Panc1 (cell line): ENCODE results near the gene RND1. TPM values are rescaled to one million over a fixed set of nuclear protein-coding genes. Genes with fewer than 3 reads are reported as not detected.

Experiments used
- ATAC-seq: fragments of 200-7000 bp; cut with Tn5 transposase; 2 replicates; pipeline ENCODE4 v1.9.1; 2020; ENCODE audit warnings: mild to moderate bottlenecking, moderate library complexity
- BruUV-seq: library from RNA; stranded (reverse); fragments of 400-500 nt; replicated peaks from 2 replicates; lab custom pipeline; 2021; lab: Mats Ljungman, UMichigan
- CTCF ChIA-PET: fragments of 300-600 bp; sonication (Branson Sonifier 250); formaldehyde crosslinking; loops from one replicate; lab custom pipeline; 2022; ENCODE audit warnings: antibody characterized with exemption; lab: Charles Lee
- POLR2A ChIA-PET: fragments of 300-600 bp; sonication (Branson Sonifier 250); formaldehyde crosslinking; loops from one replicate; lab custom pipeline; 2022; ENCODE audit warnings: antibody characterized with exemption; lab: Charles Lee
- DNase-seq: peaks from one replicate; pipeline ENCODE4 v3.0.0-alpha.2; 2010; ENCODE audit warnings: low read depth, low spot score
- H3K27ac ChIP-seq: 2 replicates; pipeline ENCODE4 v1.5.1; 2011; ENCODE audit warnings: mild to moderate bottlenecking, low read length, inconsistent platforms
- H3K27me3 ChIP-seq: fragments of 200-500 bp; sonication (Bioruptor generic); 2 replicates; pipeline ENCODE4 v1.6.0; 2014; ENCODE audit warnings: low read length, inconsistent platforms; ENCODE audit not compliant: control insufficient read depth, insufficient read depth
- H3K36me3 ChIP-seq: fragments of 200-500 bp; sonication (Bioruptor generic); 2 replicates; pipeline ENCODE4 v1.5.1; 2014; ENCODE audit warnings: inconsistent platforms, mild to moderate bottlenecking, low read length, moderate library complexity; ENCODE audit not compliant: control insufficient read depth, insufficient read depth
- H3K4me1 ChIP-seq: 2 replicates; pipeline ENCODE4 v1.5.1; 2011; ENCODE audit warnings: inconsistent platforms, mild to moderate bottlenecking, low read length, moderate library complexity; ENCODE audit not compliant: control insufficient read depth, insufficient read depth
- H3K4me3 ChIP-seq, 2 experiments: 2 replicates each; pipeline ENCODE4 v1.5.1; 2011 to 2012; ENCODE audit warnings: low read depth in 2 of 2, low read length in 2 of 2, mild to moderate bottlenecking in 2 of 2, inconsistent platforms in 1 of 2, moderate library complexity in 1 of 2
- H3K9me3 ChIP-seq: fragments of 200-500 bp; sonication (Bioruptor generic); 2 replicates; pipeline ENCODE4 v1.5.1; 2014; ENCODE audit warnings: low read depth, mild to moderate bottlenecking, inconsistent platforms, low read length, moderate library complexity; ENCODE audit not compliant: control insufficient read depth, insufficient read depth
- CTCF ChIP-seq: fragments of 450-650 bp; IDR thresholded peaks from 2 replicates; pipeline ENCODE4 v1.5.1; 2017; ENCODE audit warnings: mild to moderate bottlenecking
- POLR2AphosphoS5 ChIP-seq: IDR thresholded peaks from 2 replicates; pipeline ENCODE4 v1.6.1; 2012; ENCODE audit warnings: mild to moderate bottlenecking, low read depth, low read length, moderate library complexity
- SIN3A ChIP-seq: IDR thresholded peaks from 2 replicates; pipeline ENCODE4 v1.6.1; 2012; ENCODE audit warnings: low read depth, mild to moderate bottlenecking, low read length, moderate library complexity, borderline replicate concordance; ENCODE audit not compliant: insufficient read depth
- TCF7L2 ChIP-seq: IDR thresholded peaks from 2 replicates; pipeline ENCODE4 v1.6.1; 2011; ENCODE audit warnings: mild to moderate bottlenecking, low read depth, low read length, inconsistent platforms
- in situ Hi-C: cut with HindIII; loops from 2 replicates; pipeline ENCODE4 v1.10.0; 2016; ENCODE audit warnings: low sequenced_read_pairs, low pct_unique_long_range_greater_than_20kb
- intact Hi-C: fragments of 100-400 bp; cut with micrococcal nuclease; formaldehyde crosslinking; loops from one replicate; pipeline ENCODE4 v1.10.0; 2022; ENCODE audit not compliant: unreplicated experiment
- total RNA-seq: library from RNA; stranded (reverse); gene quantifications from one replicate; pipeline ENCODE4 v1.2.1, GENCODE V29; 2021; ENCODE audit not compliant: unreplicated experiment
- TF ChIP-seq, protein P1 (sequence below), 2 experiments: IDR thresholded peaks; 2 replicates each; pipeline ENCODE4 v1.6.1; 2011 to 2012; ENCODE audit warnings: low read depth in 2 of 2, control low read depth in 1 of 2, low read length in 1 of 2, mild to moderate bottlenecking in 1 of 2, moderate library complexity in 1 of 2; ENCODE audit not compliant: insufficient read depth in 1 of 2

RND1 gene
- total RNA-seq, 1 experiment from 2014 or later, result 0.44 TPM

- in situ Hi-C loops, result no loop called here
- POLR2A ChIA-PET, result no interaction called here
- Histone ChIP-seq H3K4me3 (no peak overlapping the region), H3K27ac (no peak overlapping the region), H3K4me1 (peaks cover 20% of the 10 kb centered on the region), H3K27me3 (no peaks in the 10 kb centered on the region), H3K9me3 (no peaks in the 10 kb centered on the region), H3K36me3 (no peaks in the 10 kb centered on the region)
- DNase-seq (no peak), ATAC-seq (no peak)
- intact Hi-C loops, result no loop called here
- BruUV-seq, result no TSS peak
- TF ChIP-seq, protein P1, sequence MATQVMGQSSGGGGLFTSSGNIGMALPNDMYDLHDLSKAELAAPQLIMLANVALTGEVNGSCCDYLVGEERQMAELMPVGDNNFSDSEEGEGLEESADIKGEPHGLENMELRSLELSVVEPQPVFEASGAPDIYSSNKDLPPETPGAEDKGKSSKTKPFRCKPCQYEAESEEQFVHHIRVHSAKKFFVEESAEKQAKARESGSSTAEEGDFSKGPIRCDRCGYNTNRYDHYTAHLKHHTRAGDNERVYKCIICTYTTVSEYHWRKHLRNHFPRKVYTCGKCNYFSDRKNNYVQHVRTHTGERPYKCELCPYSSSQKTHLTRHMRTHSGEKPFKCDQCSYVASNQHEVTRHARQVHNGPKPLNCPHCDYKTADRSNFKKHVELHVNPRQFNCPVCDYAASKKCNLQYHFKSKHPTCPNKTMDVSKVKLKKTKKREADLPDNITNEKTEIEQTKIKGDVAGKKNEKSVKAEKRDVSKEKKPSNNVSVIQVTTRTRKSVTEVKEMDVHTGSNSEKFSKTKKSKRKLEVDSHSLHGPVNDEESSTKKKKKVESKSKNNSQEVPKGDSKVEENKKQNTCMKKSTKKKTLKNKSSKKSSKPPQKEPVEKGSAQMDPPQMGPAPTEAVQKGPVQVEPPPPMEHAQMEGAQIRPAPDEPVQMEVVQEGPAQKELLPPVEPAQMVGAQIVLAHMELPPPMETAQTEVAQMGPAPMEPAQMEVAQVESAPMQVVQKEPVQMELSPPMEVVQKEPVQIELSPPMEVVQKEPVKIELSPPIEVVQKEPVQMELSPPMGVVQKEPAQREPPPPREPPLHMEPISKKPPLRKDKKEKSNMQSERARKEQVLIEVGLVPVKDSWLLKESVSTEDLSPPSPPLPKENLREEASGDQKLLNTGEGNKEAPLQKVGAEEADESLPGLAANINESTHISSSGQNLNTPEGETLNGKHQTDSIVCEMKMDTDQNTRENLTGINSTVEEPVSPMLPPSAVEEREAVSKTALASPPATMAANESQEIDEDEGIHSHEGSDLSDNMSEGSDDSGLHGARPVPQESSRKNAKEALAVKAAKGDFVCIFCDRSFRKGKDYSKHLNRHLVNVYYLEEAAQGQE (IDR thresholded peaks at IDR 0.05; ENCODE audit: insufficient read depth in 1 of 2, low read depth in 2 of 2, low read length in 1 of 2), result no peak
- TF ChIP-seq CTCF, result no peak
- no peak for TF ChIP-seq POLR2AphosphoS5
- TF ChIP-seq SIN3A, result no peak
- no peak for TF ChIP-seq TCF7L2
- CTCF ChIA-PET, result interaction anchor here (1.0 to 1.2 kb wide), 2 partner anchors 19 to 59 kb away, joined by 3 to 5 read pairs; no protein-coding TSS in a partner anchor
These were observed 53.3 kb downstream of the RND1 start for GRCh38 chr12:48812389-48812788.

DNA sequence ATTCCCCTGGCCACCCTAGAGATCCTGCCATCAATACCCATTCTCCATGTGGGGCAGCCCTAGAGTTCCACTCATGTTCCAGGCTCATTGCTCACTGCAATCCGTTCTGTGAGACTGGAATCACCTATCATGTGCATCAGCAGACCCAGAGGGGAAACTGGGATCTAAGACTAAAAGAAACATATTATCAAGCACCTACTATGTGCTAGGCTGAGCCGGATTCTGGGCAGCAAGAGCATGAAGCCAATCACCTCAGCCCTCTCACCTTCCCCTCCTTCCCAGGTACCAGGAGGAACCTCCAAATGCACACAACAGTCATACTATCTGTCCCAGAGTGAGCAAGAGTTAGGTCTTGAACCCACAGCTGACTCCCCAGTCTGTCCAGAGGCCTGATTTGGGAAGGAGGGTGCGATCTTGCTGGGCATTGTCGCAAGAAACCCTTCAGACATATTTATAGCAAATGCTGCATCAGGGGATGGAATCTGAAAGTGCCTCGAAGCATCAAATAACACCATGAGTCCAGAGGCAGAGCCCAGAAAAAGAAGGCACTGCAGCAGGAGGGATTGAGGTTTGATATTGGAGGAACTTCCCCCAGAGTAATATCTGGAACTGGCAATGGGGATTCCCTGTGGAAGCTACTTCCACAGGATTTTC, 54.1 kb downstream of the RND1 start:
- POLR2A ChIA-PET, result no interaction called here
- DNase-seq (no peak), ATAC-seq (no peak)
- H3K36me3 ChIP-seq, result no peaks in the 10 kb centered on the region
- intact Hi-C loops (no loop called here), in situ Hi-C loops (no loop called here)
- H3K9me3 ChIP-seq, result no peaks in the 10 kb centered on the region
- TF ChIP-seq, protein P1 (IDR thresholded peaks at IDR 0.05; ENCODE audit: insufficient read depth in 1 of 2, low read depth in 2 of 2, low read length in 1 of 2), result no peak
- TF ChIP-seq SIN3A (no peak), CTCF (no peak), POLR2AphosphoS5 (no peak), TCF7L2 (no peak)
- H3K4me3 ChIP-seq, result no peak overlapping the region
- H3K4me1 ChIP-seq, result peaks cover 17% of the 10 kb centered on the region
- CTCF ChIA-PET, result interaction anchor here (0.5 to 1.2 kb wide), 4 partner anchors 20 to 58 kb away, joined by 3 to 10 read pairs (median 5); no protein-coding TSS in a partner anchor
- no peaks in the 10 kb centered on the region for H3K27me3 ChIP-seq
- BruUV-seq, result no TSS peak
- no peak overlapping the region; the same call in 1 of the 2 replicates for H3K27ac ChIP-seq
